ENCODE results near the gene GDPD5.

- no peak for TF ChIP-seq CTCF (IDR thresholded peaks at IDR 0.05)
- TF ChIP-seq EZH2 (IDR thresholded peaks at IDR 0.05; ENCODE audit: borderline replicate concordance, insufficient read depth, low read depth, low read length, poor library complexity, severe bottlenecking) = no peak
These were observed 75.5 kb downstream of the GDPD5 start for GRCh38 chr11:75450236-75450635.
